ENCODE measurements around the gene CDH22.

Gene CDH22

GRCh38 chr20:46296526-46297250, 11.6 kb downstream of the CDH22 start:
- DNase-seq, result no peak

GRCh38 chr20:46293084-46293483, 15.2 kb downstream of the CDH22 start:
- DNase-seq, result no peak

DNA sequence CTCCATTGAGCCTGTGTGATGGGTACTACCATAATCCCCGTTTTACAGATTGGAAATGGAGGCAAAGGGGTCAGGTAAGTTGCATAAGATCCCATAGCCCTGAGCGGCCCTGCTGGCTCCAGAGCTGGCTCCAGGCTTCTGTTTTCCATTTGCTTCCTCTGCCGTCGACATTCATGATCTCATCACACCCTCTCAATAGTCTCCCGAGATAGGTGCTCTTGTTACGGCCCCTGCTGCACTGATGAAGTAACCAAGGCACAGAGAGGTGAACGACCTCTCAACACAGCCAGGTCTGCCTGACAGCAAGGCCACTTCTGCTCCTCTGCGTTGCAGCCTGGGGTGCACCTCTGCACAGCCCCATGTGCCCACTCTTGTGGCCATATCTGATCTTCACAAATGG, 16.9 kb downstream of the CDH22 start:
- no peak for DNase-seq

GRCh38 chr20:46289432-46289831, 18.9 kb downstream of the CDH22 start:
- DNase-seq, result no peak

DNA sequence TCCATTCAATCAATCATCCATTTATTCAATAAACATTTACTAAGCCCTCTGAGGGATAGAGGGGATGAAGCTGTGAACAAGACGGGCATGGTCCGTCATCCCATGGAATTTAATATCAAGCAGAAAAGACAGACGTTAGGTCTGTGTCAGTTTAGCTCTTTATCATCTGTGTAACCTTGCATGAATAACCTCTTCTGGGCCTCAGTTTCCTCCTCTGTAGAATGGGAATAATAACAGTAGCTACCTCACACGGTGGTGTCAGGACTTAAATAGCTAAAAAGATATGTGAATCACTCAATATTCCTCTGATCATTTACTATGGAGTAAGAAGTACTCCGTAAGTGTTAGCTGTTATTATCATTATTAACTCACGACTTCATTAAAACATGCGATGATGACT, 21.3 kb downstream of the CDH22 start:
- DNase-seq, result no peak

GRCh38 chr20:46286382-46286781, 21.9 kb downstream of the CDH22 start:
- no peak for DNase-seq

DNA sequence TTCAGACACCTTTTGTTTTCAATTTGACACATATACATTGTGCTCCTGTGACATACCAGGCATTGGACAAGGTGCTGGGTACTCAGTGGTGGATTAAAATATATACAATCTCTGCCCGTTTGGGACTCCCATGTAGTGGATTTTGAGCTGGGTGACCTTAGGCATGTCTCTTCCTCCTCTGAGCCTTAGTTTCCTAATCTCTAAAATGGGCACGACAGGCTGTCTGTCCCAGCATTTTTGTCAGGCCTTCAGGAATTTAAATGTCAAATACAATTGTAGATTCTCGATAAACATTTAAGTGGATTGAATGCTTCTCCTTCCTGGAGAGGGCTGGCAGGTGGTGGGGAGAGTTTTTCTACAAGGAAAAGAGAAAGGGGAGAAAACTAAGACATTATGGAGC, 22.6 kb downstream of the CDH22 start:
- no peak for DNase-seq

GRCh38 chr20:46285072-46285471, 23.2 kb downstream of the CDH22 start:
- no peak for DNase-seq

GRCh38 chr20:46284040-46284427, 24.3 kb downstream of the CDH22 start:
- no peak for DNase-seq

DNA sequence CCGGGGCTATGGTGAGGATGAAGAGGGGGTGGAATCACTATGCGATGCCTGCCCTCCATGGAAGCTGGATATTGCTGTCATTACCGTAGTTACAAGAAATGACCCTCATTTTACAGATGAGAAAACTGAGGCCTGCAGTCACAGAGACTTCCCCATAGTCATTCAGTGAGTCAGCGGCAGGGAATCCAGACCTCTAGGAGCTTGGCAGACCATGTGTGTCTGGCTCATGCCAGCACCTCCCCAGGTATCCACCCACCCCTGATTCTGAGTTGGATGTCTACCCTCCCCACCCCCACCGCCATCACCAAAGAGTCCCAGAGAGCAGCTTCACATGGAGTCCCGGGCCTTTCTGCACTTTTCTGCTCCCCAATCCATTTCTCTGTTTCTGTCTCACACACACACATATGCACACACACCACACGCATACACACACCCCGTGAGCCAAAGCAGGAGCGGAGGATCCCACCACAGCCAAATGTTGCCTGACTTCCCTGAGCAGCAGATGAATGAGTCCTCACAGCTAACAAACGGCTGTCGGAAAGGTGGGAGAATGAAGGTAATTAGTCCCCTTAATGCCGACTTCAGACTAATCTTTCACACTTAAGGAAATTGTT, 24.8 kb downstream of the CDH22 start:
- no peak for DNase-seq

DNA sequence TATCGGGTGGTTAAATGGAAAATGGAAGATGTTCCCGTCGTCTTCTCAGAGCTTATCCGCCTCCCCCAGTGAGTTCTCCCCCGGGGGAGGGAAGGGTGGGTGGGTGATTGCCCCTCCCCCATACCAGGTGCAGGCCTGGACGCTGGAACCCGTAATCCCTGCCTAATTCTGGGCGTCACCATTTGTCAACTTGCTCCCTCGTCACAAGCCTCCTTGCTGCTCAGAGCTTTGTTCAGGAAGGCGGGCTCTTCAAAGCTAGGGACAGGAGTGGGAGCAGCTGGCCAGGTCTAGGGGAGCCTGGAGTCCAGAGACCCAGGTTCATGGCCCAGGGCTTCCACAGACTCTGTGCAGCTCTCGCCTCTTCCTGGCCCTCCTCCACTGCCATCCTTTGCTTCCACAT, 25.6 kb downstream of the CDH22 start:
- DNase-seq, result peak; percentile 83 to 87

- no peak for DNase-seq
Observed at GRCh38 chr20:46279103-46279502, 29.2 kb downstream of the CDH22 start.

DNA sequence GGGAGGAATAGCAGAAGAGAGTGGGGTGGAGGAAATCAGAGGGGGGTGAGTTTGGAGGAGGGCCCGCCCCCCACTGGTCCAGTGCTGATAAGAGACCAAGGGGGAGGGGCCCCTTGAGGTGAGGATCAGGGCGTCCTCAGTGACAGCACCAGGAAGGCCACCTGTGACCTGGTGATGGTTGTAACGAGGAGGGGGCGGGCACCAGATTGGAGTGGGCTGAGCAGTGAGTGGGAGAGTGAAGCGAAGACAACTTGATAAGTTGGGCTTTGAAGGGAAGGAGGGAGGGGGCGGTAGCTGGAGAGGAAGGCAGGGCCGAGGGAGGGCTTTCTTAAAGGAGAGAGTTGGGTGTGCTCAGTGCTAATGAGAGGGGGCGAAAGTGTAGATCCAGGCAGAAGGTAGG, 30.7 kb downstream of the CDH22 start:
- DNase-seq, result no peak

DNA sequence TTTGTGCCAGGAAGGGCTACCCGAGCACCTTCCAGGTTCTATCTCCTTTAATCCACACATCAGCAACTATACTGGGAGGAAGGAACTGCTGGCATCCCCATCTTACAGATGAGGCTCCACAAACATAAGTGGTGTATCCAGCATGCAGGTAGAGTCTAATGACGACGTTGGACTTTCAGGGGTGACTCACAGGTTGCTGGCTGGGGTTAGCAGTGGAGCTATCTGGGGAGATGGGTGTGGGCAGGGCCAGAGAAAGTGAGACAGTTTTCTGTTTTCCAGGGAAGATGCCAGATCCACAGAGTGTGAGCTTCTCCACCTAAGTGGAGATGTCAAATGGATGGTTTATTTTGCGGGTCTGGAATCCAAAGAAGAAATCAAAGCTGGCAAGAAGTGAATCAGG, 31.8 kb downstream of the CDH22 start:
- DNase-seq, result no peak

GRCh38 chr20:46275091-46275490, 33.2 kb downstream of the CDH22 start:
- no peak for DNase-seq

DNA sequence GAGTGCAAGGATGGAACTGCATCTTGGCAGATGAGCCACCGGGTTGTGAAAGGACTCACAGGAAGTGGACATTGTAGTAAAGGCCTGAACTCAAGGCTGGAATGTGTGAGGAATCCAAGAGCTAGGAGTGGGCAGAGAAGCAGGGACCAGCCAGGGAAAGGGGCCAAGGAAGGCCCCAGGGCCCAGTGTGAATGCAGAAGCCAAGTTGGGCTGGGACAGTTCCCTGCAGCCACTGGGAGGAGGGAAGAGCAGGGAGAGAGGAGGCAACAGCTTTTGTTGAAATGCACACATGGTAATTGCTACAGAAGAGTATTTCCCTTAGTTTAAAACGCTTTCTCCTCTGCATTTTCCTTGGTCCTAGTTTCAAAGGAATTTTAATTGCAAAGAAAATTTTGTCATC, 34.6 kb downstream of the CDH22 start:
- DNase-seq, result no peak

DNA sequence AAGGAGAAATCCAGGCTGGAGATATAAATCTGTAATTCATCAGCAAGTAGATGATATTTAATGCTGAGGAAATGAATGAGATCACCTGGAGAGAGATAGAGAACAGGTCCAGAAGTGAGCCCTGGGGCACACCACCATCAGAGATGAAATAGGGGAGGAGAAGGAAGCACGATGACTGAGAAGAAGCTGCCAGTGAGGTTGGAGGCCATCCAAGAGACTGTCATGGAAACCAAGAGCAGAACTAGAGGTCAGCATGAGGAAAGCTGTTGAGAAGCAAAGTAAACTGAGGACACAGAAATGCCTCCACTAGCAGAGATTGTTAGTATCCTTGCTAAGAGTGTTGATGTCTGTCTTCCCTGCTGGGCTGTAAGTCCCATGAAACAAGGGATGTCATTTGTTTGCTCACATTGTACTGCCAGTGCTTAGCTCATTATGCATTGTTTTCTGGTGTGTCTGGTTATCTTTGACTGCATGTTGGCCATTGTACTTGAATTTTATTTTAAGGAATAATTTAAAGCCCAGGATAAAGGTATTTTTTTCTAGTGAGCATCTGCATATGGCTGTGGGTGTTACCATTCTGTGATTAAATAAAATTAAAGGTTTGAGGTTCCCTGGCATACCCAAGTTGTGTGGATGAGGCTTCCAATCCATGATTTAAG, 35.8 kb downstream of the CDH22 start:
- DNase-seq, result no peak

GRCh38 chr20:46270977-46271744, 37.1 kb downstream of the CDH22 start:
- DNase-seq, result peak in 1 of 2 experiments; percentile 40

- DNase-seq, result no peak
Observed at GRCh38 chr20:46269372-46269771, 38.9 kb downstream of the CDH22 start.

GRCh38 chr20:46268662-46269061, 39.6 kb downstream of the CDH22 start:
- DNase-seq, result no peak

- DNase-seq, result peak; percentile 53 to 76
Observed at GRCh38 chr20:46268131-46268614, 40.1 kb downstream of the CDH22 start.

GRCh38 chr20:46267108-46268105, 40.9 kb downstream of the CDH22 start:
- no peak for DNase-seq
